ENCODE measurements around the gene CHRM4. TPM values are rescaled to one million over a fixed set of nuclear protein-coding genes. Genes with fewer than 3 reads are reported as not detected.

CHRM4 gene
- total RNA-seq, 3 donors from 2014 or later = 0.66 to 1.1 TPM; not detected in 1

DNA sequence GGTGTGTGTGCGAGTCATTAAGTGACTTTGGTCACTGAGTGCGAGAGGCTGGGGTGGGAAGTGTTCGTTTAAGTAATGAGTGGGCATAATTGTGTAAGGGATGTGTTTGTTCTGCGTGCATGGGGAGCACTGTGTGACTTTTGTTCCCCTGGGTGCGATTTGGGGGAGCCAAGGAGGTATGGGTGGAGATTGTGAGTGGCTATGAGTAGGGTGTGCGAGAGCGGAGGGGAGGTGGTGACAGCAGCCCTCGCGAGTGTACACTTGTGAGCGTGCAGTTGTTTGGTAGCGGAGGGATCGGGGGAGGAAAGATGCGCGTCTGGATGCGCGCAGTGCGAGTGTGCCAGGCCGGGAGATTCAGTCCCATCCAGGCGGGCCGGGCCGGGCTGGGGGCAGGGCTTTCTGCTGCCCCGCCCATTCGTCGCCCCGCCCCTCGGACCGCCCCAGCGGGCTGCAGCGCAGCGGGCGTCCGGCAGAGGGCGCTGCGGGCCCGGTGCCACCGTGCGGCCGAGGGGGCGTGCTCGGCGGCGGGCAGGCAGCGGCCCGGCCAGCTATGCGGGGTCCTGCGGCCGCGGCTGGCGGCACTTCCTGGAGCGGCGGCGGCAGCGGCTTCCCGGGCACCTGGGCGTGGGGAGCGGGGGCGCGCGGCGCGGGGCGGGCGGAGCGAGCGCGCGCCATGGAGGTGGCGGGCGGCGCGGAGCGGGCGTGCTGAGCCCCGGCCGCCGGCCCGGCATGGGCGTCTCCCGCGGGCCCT lies 44.5 kb downstream of the CHRM4 start, which contains the start of gene DGKZ:
TSS of gene DGKZ (plus strand) at position 578 of the 751 bp plus-strand sequence. CDS start 197 bp downstream, outside the sequence.
- Histone ChIP-seq H3K4me3 (peak within 1 kb of the TSS; percentile 69 to 94 (median 84)), H3K4me1 (peaks cover 15 to 41% of the 10 kb centered on the region in 2 donors), H3K9me3 (no peaks in the 10 kb centered on the region), H3K27ac (peak within 1 kb of the TSS; percentile 86), H3K27me3 (no peaks in the 10 kb centered on the region), H3K36me3 (no peaks in the 10 kb centered on the region)
- TF ChIP-seq POLR2AphosphoS5 (IDR thresholded peaks at IDR 0.05) = no peak
- TF ChIP-seq, protein P1, sequence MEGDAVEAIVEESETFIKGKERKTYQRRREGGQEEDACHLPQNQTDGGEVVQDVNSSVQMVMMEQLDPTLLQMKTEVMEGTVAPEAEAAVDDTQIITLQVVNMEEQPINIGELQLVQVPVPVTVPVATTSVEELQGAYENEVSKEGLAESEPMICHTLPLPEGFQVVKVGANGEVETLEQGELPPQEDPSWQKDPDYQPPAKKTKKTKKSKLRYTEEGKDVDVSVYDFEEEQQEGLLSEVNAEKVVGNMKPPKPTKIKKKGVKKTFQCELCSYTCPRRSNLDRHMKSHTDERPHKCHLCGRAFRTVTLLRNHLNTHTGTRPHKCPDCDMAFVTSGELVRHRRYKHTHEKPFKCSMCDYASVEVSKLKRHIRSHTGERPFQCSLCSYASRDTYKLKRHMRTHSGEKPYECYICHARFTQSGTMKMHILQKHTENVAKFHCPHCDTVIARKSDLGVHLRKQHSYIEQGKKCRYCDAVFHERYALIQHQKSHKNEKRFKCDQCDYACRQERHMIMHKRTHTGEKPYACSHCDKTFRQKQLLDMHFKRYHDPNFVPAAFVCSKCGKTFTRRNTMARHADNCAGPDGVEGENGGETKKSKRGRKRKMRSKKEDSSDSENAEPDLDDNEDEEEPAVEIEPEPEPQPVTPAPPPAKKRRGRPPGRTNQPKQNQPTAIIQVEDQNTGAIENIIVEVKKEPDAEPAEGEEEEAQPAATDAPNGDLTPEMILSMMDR (IDR thresholded peaks at IDR 0.05) = peak; percentile 19 to 100 (median 33)
- intact Hi-C loops (cut with DNase I; ENCODE audit: low total_unique reads) = no loop called here
- DNase-seq (ENCODE audit: low spot score in 2 of 2) = peak; percentile 84 to 87

DNA sequence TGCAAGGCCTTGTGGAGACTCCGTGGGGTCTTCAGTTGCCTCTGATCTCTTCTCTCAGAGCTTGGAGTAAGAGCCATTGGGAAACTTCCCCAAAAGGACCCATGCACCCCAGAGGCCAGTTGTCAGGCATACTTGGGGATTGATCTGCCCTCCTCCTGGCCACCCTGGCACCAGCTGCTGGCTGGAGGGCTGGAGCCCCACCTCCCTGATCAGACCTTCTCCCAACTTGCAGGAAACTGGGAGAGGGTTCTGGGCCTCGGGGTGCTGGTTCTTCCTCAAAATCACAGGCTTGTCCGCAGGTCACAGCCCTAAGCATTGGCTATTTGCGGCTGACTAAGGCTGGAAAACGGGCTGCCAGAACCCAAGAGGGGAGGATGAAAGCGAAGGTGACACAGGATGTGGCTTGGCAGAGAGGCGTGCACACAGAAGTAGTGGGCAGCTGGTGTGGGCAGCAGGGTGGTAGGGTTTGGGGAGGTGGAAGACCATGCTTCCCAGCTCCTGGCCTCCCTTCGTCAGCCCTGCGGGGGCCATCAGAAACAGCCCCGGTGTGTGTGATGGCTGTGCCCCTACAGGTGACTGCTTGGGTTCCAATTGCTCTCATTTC lies 45.6 kb downstream of the CHRM4 start:
- no peak for DNase-seq (ENCODE audit: low spot score in 2 of 2)
- TF ChIP-seq, protein P1 (IDR thresholded peaks at IDR 0.05) = no peak
- no peak for TF ChIP-seq POLR2A (IDR thresholded peaks at IDR 0.05)
- no peak for TF ChIP-seq POLR2AphosphoS5 (IDR thresholded peaks at IDR 0.05)
- Histone ChIP-seq H3K4me1 (peaks cover 4 to 31% of the 10 kb centered on the region in 2 donors), H3K27me3 (no peaks in the 10 kb centered on the region), H3K9me3 (no peaks in the 10 kb centered on the region), H3K4me3 (peak overlapping the region; percentile 35 to 94 (median 84)), H3K27ac (peak overlapping the region; percentile 38 to 86), H3K36me3 (no peaks in the 10 kb centered on the region)
- intact Hi-C loops (cut with DNase I; ENCODE audit: low total_unique reads) = no loop called here

DNA sequence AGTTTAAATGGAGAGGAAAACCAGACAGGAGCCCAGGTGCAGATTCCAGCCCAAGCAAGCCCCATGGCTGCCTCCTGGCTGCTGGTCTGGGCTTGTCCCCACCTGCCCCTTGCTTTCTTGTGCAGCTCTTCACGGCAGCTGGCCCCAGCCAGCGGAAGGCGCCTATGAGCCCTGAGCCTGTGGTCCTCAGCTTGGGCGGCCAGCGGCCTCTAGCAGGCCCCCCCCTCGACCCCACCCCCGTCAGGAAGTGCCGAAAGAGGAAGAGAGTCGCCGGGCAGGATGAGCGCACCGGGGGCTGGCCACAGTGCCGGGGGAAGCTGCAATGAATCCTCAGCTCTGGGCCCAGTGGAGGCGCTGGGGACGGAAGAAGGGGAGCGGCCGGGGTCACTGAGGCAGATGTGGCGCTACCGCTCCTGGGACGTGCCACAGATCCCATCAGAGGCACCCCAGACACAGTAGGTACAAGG lies 46.4 kb downstream of the CHRM4 start:
- Histone ChIP-seq H3K36me3 (no peaks in the 10 kb centered on the region), H3K4me3 (peak overlapping the region; percentile 35 to 94 (median 84)), H3K27ac (peak overlapping the region; percentile 38 to 86), H3K9me3 (no peaks in the 10 kb centered on the region), H3K27me3 (no peaks in the 10 kb centered on the region), H3K4me1 (peaks cover 3 to 23% of the 10 kb centered on the region in 2 donors)
- intact Hi-C loops (cut with DNase I; ENCODE audit: low total_unique reads) = no loop called here
- no peak for DNase-seq (ENCODE audit: low spot score in 2 of 2)
- TF ChIP-seq POLR2A (IDR thresholded peaks at IDR 0.05) (no peak), POLR2AphosphoS5 (IDR thresholded peaks at IDR 0.05) (no peak)
- TF ChIP-seq, protein P1 (IDR thresholded peaks at IDR 0.05) = no peak

DNA sequence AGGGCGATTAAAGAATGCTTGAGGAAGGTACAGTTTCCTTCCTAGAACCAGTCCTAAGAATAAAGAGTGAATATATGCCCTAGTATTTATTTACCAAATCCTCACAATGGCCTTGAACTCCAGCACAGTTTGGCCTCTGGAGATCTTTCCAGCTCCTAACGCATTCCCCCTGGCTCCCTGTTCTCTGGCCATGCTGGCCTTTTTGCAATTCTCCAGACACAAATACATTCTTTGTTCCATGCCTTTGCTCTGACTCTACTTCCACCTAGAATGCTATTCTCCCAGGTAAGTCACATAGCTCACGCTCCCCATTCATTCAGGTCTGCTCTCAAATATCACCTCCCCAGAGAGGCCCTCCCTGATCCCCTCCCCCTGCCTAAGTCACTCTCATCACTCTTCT lies 48.1 kb downstream of the CHRM4 start:
- no peak for DNase-seq (ENCODE audit: low spot score in 2 of 2)
- H3K4me1 ChIP-seq = peaks cover 0 to 6% of the 10 kb centered on the region in 2 donors
- H3K4me3 ChIP-seq = no peak overlapping the region
- H3K27me3 ChIP-seq = no peaks in the 10 kb centered on the region
- no peaks in the 10 kb centered on the region for H3K36me3 ChIP-seq
- intact Hi-C loops (cut with DNase I; ENCODE audit: low total_unique reads) = no loop called here
- TF ChIP-seq POLR2AphosphoS5 (IDR thresholded peaks at IDR 0.05) (no peak), POLR2A (IDR thresholded peaks at IDR 0.05) (no peak)
- TF ChIP-seq, protein P1 (IDR thresholded peaks at IDR 0.05) = no peak
- no peaks in the 10 kb centered on the region for H3K9me3 ChIP-seq
- no peak overlapping the region for H3K27ac ChIP-seq

DNA sequence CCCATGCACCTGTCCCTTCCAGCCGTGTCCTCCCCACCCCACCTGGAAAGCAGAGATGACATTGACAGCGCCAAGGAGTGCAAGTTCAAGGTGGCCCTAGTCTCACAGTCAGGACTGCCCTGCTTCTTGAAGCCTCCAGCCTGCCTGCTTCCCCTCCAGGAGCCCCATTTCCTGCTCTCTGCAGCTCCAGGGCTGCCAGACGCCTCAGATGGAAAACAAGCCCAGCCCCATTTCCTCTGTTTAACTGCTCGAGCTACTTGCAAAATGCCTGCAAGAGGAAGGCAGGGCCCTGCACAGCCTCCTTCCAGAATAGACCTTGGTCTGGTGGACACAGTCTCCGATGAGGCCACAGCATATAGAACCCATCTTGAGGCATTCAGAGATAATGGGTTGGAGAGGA lies 49.3 kb downstream of the CHRM4 start:
- TF ChIP-seq, protein P1 (IDR thresholded peaks at IDR 0.05) = no peak
- TF ChIP-seq POLR2AphosphoS5 (IDR thresholded peaks at IDR 0.05) = no peak
- TF ChIP-seq POLR2A (IDR thresholded peaks at IDR 0.05) = no peak
- H3K27me3 ChIP-seq = no peaks in the 10 kb centered on the region
- H3K9me3 ChIP-seq = no peaks in the 10 kb centered on the region
- H3K27ac ChIP-seq = no peak overlapping the region
- intact Hi-C loops (cut with DNase I; ENCODE audit: low total_unique reads) = no loop called here
- no peaks in the 10 kb centered on the region for H3K36me3 ChIP-seq
- DNase-seq (ENCODE audit: low spot score in 2 of 2) = no peak
- no peaks in the 10 kb centered on the region for H3K4me1 ChIP-seq
- H3K4me3 ChIP-seq = no peak overlapping the region

Data from breast epithelium (tissue), 4 donors.